Natural killer cell (primary cell): ENCODE data around the gene PLCB3. TPM values are rescaled to one million over a fixed set of nuclear protein-coding genes. Genes with fewer than 3 reads are reported as not detected.

Experiments
- ATAC-seq, 3 donors: fragments of 150-1000 bp in 2 of 3; fragments of 200-7000 bp in 1 of 3; cut with Tn5 transposase; 1 replicate in 1 of 3; 2 replicates in 2 of 3; pipeline ENCODE4 v1.10.0; 2021; ENCODE audit warnings: mild to moderate bottlenecking in 2 of 3, moderate library complexity in 2 of 3
- DNase-seq, 2 donors: peaks; one replicate each; pipeline versions ENCODE4 v3.0.0 to v3.0.0-alpha.2; 2013 to 2021; ENCODE audit warnings: mixed read lengths in 1 of 2
- H3K27ac ChIP-seq: one replicate; pipeline ENCODE4 v1.5.1; 2013; ENCODE audit warnings: mild to moderate bottlenecking, low read length
- H3K27me3 ChIP-seq: one replicate; pipeline ENCODE4 v1.6.1; 2013; ENCODE audit warnings: low read length; ENCODE audit not compliant: control insufficient read depth, insufficient read depth
- H3K36me3 ChIP-seq: one replicate; pipeline ENCODE4 v1.6.1; 2013; ENCODE audit warnings: low read length; ENCODE audit not compliant: control insufficient read depth, insufficient read depth
- H3K4me1 ChIP-seq: one replicate; pipeline ENCODE4 v1.6.1; 2013; ENCODE audit warnings: low read length; ENCODE audit not compliant: control insufficient read depth, insufficient read depth
- H3K4me3 ChIP-seq: one replicate; pipeline ENCODE4 v1.5.1; 2013; ENCODE audit warnings: low read length
- H3K9me3 ChIP-seq: one replicate; pipeline ENCODE4 v1.6.1; 2013; ENCODE audit warnings: low read length; ENCODE audit not compliant: control insufficient read depth, insufficient read depth
- H3K27ac Mint-ChIP-seq, 2 donors: one replicate each; pipeline ENCODE4 v1.8.0; 2022; ENCODE audit warnings: mild to moderate bottlenecking in 2 of 2, mixed read lengths in 2 of 2, moderate library complexity in 1 of 2
- H3K27me3 Mint-ChIP-seq, 2 donors: one replicate each; pipeline ENCODE4 v1.8.0; 2022; ENCODE audit warnings: low read depth in 2 of 2, mixed read lengths in 2 of 2
- H3K36me3 Mint-ChIP-seq: one replicate; pipeline ENCODE4 v1.8.0; 2022; ENCODE audit warnings: mixed read lengths
- H3K4me1 Mint-ChIP-seq, 2 donors: one replicate each; pipeline ENCODE4 v1.8.0; 2022; ENCODE audit warnings: mixed read lengths in 2 of 2
- H3K4me3 Mint-ChIP-seq: one replicate; pipeline ENCODE4 v1.8.0; 2022; ENCODE audit warnings: mild to moderate bottlenecking, moderate library complexity, mixed read lengths
- H3K9me3 Mint-ChIP-seq, 2 donors: one replicate each; pipeline ENCODE4 v1.8.0; 2022; ENCODE audit warnings: mixed read lengths in 2 of 2
- CTCF ChIP-seq: fragments of 200-600 bp; IDR thresholded peaks from one replicate; pipeline ENCODE4 v1.8.0; 2022; ENCODE audit warnings: antibody characterized with exemption
- WGBS: methylation state at CpG from one replicate; pipeline ENCODE4 v1.1.7; 2013; ENCODE audit warnings: missing lambda C conversion rate; ENCODE audit not compliant: insufficient coverage; 5-methylcytosine and 5-hydroxymethylcytosine counted together
- intact Hi-C: fragments of 100-400 bp; cut with micrococcal nuclease; formaldehyde crosslinking; loops from one replicate; pipeline ENCODE4 v1.14.2; 2022
- total RNA-seq, 4 donors: library from RNA; stranded (reverse); fragments of 120-200 nt in 1 of 4; gene quantifications; one replicate each; pipeline versions ENCODE4 v1.2.3 to v1.2.4, GENCODE V29; 2013 to 2022

PLCB3 gene
- total RNA-seq, 3 donors from 2014 or later (not counting 1 experiment from before 2014, with no cell fraction given) = 5.4 to 7.6 (median 5.5) TPM

- Histone ChIP-seq H3K4me1 (peaks cover 42% of the 10 kb centered on the region), H3K27ac (peak overlapping the region; percentile 92), H3K4me3 (peak overlapping the region; percentile 53), H3K9me3 (no peaks in the 10 kb centered on the region), H3K27me3 (no peaks in the 10 kb centered on the region), H3K36me3 (no peaks in the 10 kb centered on the region)
- 47% methylated on average over 23 of the region's 23 CpGs for WGBS
- intact Hi-C loops = loop anchor here (2.0 kb wide), 3 partner anchors 17 to 61 kb away; partner anchors contain the start of genes FERMT3, FKBP2 and PLCB3
- no peak for TF ChIP-seq CTCF
- H3K4me1 Mint-ChIP-seq = peaks cover 36 to 40% of the 10 kb centered on the region in 2 donors
- ATAC-seq = no peak
- no peaks in the 10 kb centered on the region for H3K9me3 Mint-ChIP-seq
- no peak for DNase-seq
- no peaks in the 10 kb centered on the region for H3K27me3 Mint-ChIP-seq
- H3K36me3 Mint-ChIP-seq = no peaks in the 10 kb centered on the region
- H3K27ac Mint-ChIP-seq = peak overlapping the region; percentile 94 to 100
- peak overlapping the region; percentile 97 for H3K4me3 Mint-ChIP-seq
Measured at GRCh38 chr11:64268025-64268892, 16.9 kb downstream of the PLCB3 start.

DNA sequence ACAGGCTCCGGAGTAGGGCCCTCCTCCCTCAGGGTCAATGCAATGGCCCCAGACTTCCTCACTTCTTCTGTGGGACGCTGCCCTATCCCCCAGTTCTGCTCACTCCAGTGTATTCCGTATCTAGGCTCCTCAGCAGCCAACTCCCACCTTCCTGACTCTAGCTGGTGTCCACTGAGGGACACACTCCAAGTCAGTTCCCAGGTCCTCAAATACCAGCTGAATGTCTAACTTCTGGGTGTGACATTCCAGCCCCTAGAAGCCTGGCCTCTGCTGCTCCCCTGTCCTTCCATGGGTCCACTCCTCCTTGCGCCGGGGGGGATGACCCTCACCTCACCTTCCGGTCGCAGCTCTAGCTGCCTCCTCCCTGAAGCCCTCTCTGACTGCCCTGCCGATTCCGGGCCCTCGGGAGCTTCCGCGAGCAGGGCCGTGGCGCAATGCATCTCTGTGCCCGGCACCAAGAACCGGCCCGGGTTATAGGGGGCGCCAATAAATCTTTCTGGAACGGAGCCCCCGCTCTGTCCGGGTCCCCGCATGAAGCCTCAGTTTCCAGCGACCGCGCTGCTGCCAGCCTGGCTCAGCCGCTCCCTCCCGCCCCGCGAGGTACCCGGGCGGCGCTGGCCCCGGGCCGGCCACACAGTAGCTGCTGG, 17.7 kb downstream of the PLCB3 start:
- intact Hi-C loops = loop anchor here (1.0 to 2.0 kb wide), 5 partner anchors 18 to 62 kb away; partner anchors contain the start of genes DNAJC4, FERMT3, FKBP2 and PLCB3
- H3K36me3 ChIP-seq = no peaks in the 10 kb centered on the region
- Mint-ChIP-seq H3K36me3 (no peaks in the 10 kb centered on the region), H3K4me1 (peaks cover 36 to 40% of the 10 kb centered on the region in 2 donors), H3K9me3 (no peaks in the 10 kb centered on the region), H3K27me3 (no peaks in the 10 kb centered on the region), H3K4me3 (peak overlapping the region; percentile 97), H3K27ac (peak overlapping the region; percentile 94 to 100)
- no peak for TF ChIP-seq CTCF
- H3K27me3 ChIP-seq = no peaks in the 10 kb centered on the region
- ATAC-seq = peak; percentile 1 to 9 (median 1)
- peak overlapping the region; percentile 53 for H3K4me3 ChIP-seq
- H3K27ac ChIP-seq = peak overlapping the region; percentile 92
- 3% methylated on average over 34 of the region's 34 CpGs for WGBS
- no peaks in the 10 kb centered on the region for H3K9me3 ChIP-seq
- H3K4me1 ChIP-seq = peaks cover 42% of the 10 kb centered on the region
- peak in 1 of 2 donors; percentile 61 for DNase-seq

- Histone ChIP-seq H3K27me3 (no peaks in the 10 kb centered on the region), H3K9me3 (no peaks in the 10 kb centered on the region), H3K36me3 (no peaks in the 10 kb centered on the region), H3K4me1 (peaks cover 42% of the 10 kb centered on the region), H3K27ac (peak overlapping the region; percentile 92), H3K4me3 (peak overlapping the region; percentile 53)
- no peaks in the 10 kb centered on the region for H3K36me3 Mint-ChIP-seq
- under 1% methylated on average over 58 of the region's 58 CpGs for WGBS
- H3K4me3 Mint-ChIP-seq = peak overlapping the region; percentile 97
- H3K27me3 Mint-ChIP-seq = no peaks in the 10 kb centered on the region
- peak; percentile 34 for TF ChIP-seq CTCF
- DNase-seq = peak; percentile 94 to 99
- ATAC-seq = peak; percentile 68 to 83 (median 72)
- H3K27ac Mint-ChIP-seq = peak overlapping the region; percentile 94 to 100
- intact Hi-C loops = loop anchor here (1.0 to 2.0 kb wide), 8 partner anchors 16 to 71 kb away; partner anchors contain the start of genes CCDC88B, DNAJC4, ESRRA and FERMT3
- H3K9me3 Mint-ChIP-seq = no peaks in the 10 kb centered on the region
- peaks cover 36 to 40% of the 10 kb centered on the region in 2 donors for H3K4me1 Mint-ChIP-seq
Measured at GRCh38 chr11:64269540-64270220, 18.4 kb downstream of the PLCB3 start.
